Measurements from ENCODE around the gene IL1RL2. TPM values are rescaled to one million over a fixed set of nuclear protein-coding genes. Genes with fewer than 3 reads are reported as not detected.

Gene IL1RL2
- total RNA-seq, 3 donors from 2014 or later (not counting 1 experiment from before 2014, with no cell fraction given), result not detected

- TF ChIP-seq, protein P1, sequence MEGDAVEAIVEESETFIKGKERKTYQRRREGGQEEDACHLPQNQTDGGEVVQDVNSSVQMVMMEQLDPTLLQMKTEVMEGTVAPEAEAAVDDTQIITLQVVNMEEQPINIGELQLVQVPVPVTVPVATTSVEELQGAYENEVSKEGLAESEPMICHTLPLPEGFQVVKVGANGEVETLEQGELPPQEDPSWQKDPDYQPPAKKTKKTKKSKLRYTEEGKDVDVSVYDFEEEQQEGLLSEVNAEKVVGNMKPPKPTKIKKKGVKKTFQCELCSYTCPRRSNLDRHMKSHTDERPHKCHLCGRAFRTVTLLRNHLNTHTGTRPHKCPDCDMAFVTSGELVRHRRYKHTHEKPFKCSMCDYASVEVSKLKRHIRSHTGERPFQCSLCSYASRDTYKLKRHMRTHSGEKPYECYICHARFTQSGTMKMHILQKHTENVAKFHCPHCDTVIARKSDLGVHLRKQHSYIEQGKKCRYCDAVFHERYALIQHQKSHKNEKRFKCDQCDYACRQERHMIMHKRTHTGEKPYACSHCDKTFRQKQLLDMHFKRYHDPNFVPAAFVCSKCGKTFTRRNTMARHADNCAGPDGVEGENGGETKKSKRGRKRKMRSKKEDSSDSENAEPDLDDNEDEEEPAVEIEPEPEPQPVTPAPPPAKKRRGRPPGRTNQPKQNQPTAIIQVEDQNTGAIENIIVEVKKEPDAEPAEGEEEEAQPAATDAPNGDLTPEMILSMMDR (IDR thresholded peaks at IDR 0.05), result no peak
- no peak for DNase-seq
- Histone ChIP-seq H3K4me3 (ENCODE audit: low read length) (no peak overlapping the region), H3K4me1 (ENCODE audit: control insufficient read depth, insufficient read depth, low read length) (peaks cover 15% of the 10 kb centered on the region), H3K36me3 (ENCODE audit: control insufficient read depth, insufficient read depth, low read length) (no peaks in the 10 kb centered on the region), H3K9me3 (ENCODE audit: control insufficient read depth, insufficient read depth, low read length) (no peaks in the 10 kb centered on the region), H3K27ac (ENCODE audit: low read length) (no peak overlapping the region), H3K27me3 (ENCODE audit: control insufficient read depth, insufficient read depth, low read length) (peaks cover 11% of the 10 kb centered on the region)
- WGBS (ENCODE audit: insufficient coverage), result 94% methylated on average over 9 of the region's 11 CpGs
- Mint-ChIP-seq H3K36me3 (no peaks in the 10 kb centered on the region), H3K27me3 (ENCODE audit: low read depth in 2 of 2) (peaks cover 57 to 74% of the 10 kb centered on the region in 2 donors), H3K9me3 (no peaks in the 10 kb centered on the region), H3K27ac (no peak overlapping the region), H3K4me1 (peaks cover 16 to 18% of the 10 kb centered on the region in 2 donors), H3K4me3 (no peak overlapping the region)
- intact Hi-C loops (cut with micrococcal nuclease), result no loop called here
- no peak for ATAC-seq
These were observed 46.5 kb downstream of the IL1RL2 start for GRCh38 chr2:102233132-102233884.

- peak in 1 of 3 donors; percentile 7 for ATAC-seq
- intact Hi-C loops (cut with micrococcal nuclease), result no loop called here
- Mint-ChIP-seq H3K4me3 (no peak overlapping the region), H3K27ac (no peak overlapping the region), H3K4me1 (peaks cover 16 to 27% of the 10 kb centered on the region in 2 donors), H3K27me3 (ENCODE audit: low read depth in 2 of 2) (peaks cover 62 to 77% of the 10 kb centered on the region in 2 donors), H3K9me3 (no peaks in the 10 kb centered on the region), H3K36me3 (no peaks in the 10 kb centered on the region)
- no peaks in the 10 kb centered on the region for H3K36me3 ChIP-seq (ENCODE audit: control insufficient read depth, insufficient read depth, low read length)
- WGBS (ENCODE audit: insufficient coverage), result 94% methylated on average over 18 of the region's 18 CpGs
- no peaks in the 10 kb centered on the region for H3K9me3 ChIP-seq (ENCODE audit: control insufficient read depth, insufficient read depth, low read length)
- H3K4me1 ChIP-seq (ENCODE audit: control insufficient read depth, insufficient read depth, low read length), result peaks cover 20% of the 10 kb centered on the region
- no peak overlapping the region for H3K27ac ChIP-seq (ENCODE audit: low read length)
- no peak for DNase-seq
- H3K4me3 ChIP-seq (ENCODE audit: low read length), result no peak overlapping the region
- TF ChIP-seq, protein P1 (IDR thresholded peaks at IDR 0.05), result no peak
- H3K27me3 ChIP-seq (ENCODE audit: control insufficient read depth, insufficient read depth, low read length), result peaks cover 11% of the 10 kb centered on the region
These were observed 48.2 kb downstream of the IL1RL2 start for GRCh38 chr2:102235042-102235473.

GRCh38 chr2:102235491-102235890 is 48.7 kb downstream of the IL1RL2 start:
- H3K27me3 ChIP-seq (ENCODE audit: control insufficient read depth, insufficient read depth, low read length), result peaks cover 11% of the 10 kb centered on the region
- peaks cover 23% of the 10 kb centered on the region for H3K4me1 ChIP-seq (ENCODE audit: control insufficient read depth, insufficient read depth, low read length)
- H3K27ac Mint-ChIP-seq, result no peak overlapping the region
- no peaks in the 10 kb centered on the region for H3K36me3 ChIP-seq (ENCODE audit: control insufficient read depth, insufficient read depth, low read length)
- ATAC-seq (peak; percentile 30 to 62 (median 59)), DNase-seq (peak in 1 of 2 donors; percentile 46)
- 86% methylated on average over 5 of the region's 5 CpGs for WGBS (ENCODE audit: insufficient coverage)
- no peaks in the 10 kb centered on the region for H3K9me3 Mint-ChIP-seq
- H3K36me3 Mint-ChIP-seq, result no peaks in the 10 kb centered on the region
- no peak overlapping the region for H3K4me3 ChIP-seq (ENCODE audit: low read length)
- TF ChIP-seq, protein P1 (IDR thresholded peaks at IDR 0.05), result no peak
- no peaks in the 10 kb centered on the region for H3K9me3 ChIP-seq (ENCODE audit: control insufficient read depth, insufficient read depth, low read length)
- intact Hi-C loops (cut with micrococcal nuclease), result no loop called here
- no peak overlapping the region for H3K4me3 Mint-ChIP-seq
- peaks cover 19 to 30% of the 10 kb centered on the region in 2 donors for H3K4me1 Mint-ChIP-seq
- no peak overlapping the region for H3K27ac ChIP-seq (ENCODE audit: low read length)
- H3K27me3 Mint-ChIP-seq (ENCODE audit: low read depth in 2 of 2), result peaks cover 59 to 75% of the 10 kb centered on the region in 2 donors
